Stimulated activated CD8-positive, alpha-beta memory T cell treated with anti-CD3 and anti-CD28 coated beads, Interleukin-15, amount 100 ng/mL, for 48 hours (primary cell): Measurements from ENCODE around the gene SLC23A1.
A peak's percentile ranks its signal among the peaks of the same experiment; 100 is the strongest.
"Not testable (repeated sequence)": the region's sequence is repeated elsewhere in the genome, so short reads cannot be mapped to it uniquely, and the experiment has no call there.

ENCODE experiments used
- DNase-seq, 2 donors: peaks; one replicate each; pipeline ENCODE4 v3.0.0-alpha.2; 2020; ENCODE audit warnings: low read depth in 2 of 2

SLC23A1 gene

GRCh38 chr5:139389701-139390638 is 6.9 kb upstream of the SLC23A1 start, which contains the start of gene MZB1:
TSS of gene MZB1 (minus strand) at chr5:139389913. CDS start at chr5:139389856, 57 bp downstream.
- DNase-seq: peak; percentile 71 to 74

- no peak for DNase-seq
These were observed 5.2 kb upstream of the SLC23A1 start for GRCh38 chr5:139388198-139388821.

- no peak for DNase-seq
These were observed 4.6 kb upstream of the SLC23A1 start for GRCh38 chr5:139387611-139388197.

- not testable (repeated sequence) for DNase-seq
These were observed 3.9 kb upstream of the SLC23A1 start for GRCh38 chr5:139386956-139387355.

- no peak for DNase-seq
These were observed 2.9 kb upstream of the SLC23A1 start for GRCh38 chr5:139386050-139386438.

- no peak for DNase-seq
These were observed 2.3 kb upstream of the SLC23A1 start for GRCh38 chr5:139385061-139386049.

- no peak for DNase-seq
These were observed 1.5 kb upstream of the SLC23A1 start for GRCh38 chr5:139384591-139385051.

GRCh38 chr5:139383993-139384590 is 995 bp upstream of the SLC23A1 start:
- no peak for DNase-seq

GRCh38 chr5:139382807-139383206 is 290 bp downstream of the SLC23A1 start:
- DNase-seq: no peak

- DNase-seq: no peak
These were observed 998 bp downstream of the SLC23A1 start for GRCh38 chr5:139381837-139382761.

GRCh38 chr5:139379626-139380449 is 3.3 kb downstream of the SLC23A1 start:
- no peak for DNase-seq

GRCh38 chr5:139378941-139379361 is 4.1 kb downstream of the SLC23A1 start:
- DNase-seq: no peak

- DNase-seq: no peak
These were observed 4.8 kb downstream of the SLC23A1 start for GRCh38 chr5:139378101-139378825.

- no peak for DNase-seq
These were observed 5.9 kb downstream of the SLC23A1 start for GRCh38 chr5:139377226-139377625.

- no peak for DNase-seq
These were observed 6.7 kb downstream of the SLC23A1 start for GRCh38 chr5:139376364-139376763.

- DNase-seq: no peak
These were observed 8.2 kb downstream of the SLC23A1 start for GRCh38 chr5:139374909-139375308.

GRCh38 chr5:139371482-139372435 is 11.3 kb downstream of the SLC23A1 start:
- DNase-seq: no peak
